Lower lobe of right lung (tissue), 2 donors: Measurements from ENCODE around the gene MRPL24. TPM values are rescaled to one million over a fixed set of nuclear protein-coding genes. Genes with fewer than 3 reads are reported as not detected.

Experiments
- ATAC-seq, 2 donors: fragments of 200-7000 bp; cut with Tn5 transposase; one replicate each; pipeline ENCODE4 v1.9.1; 2020 to 2022; ENCODE audit warnings: mild to moderate bottlenecking in 2 of 2, moderate library complexity in 2 of 2
- DNase-seq: peaks from one replicate; pipeline ENCODE4 v3.0.0-alpha.2; 2020
- H3K27ac ChIP-seq: fragments of 200-600 bp; one replicate; pipeline ENCODE4 v1.8.0; 2022
- H3K27me3 ChIP-seq: fragments of 200-600 bp; one replicate; pipeline ENCODE4 v1.8.0; 2022; ENCODE audit warnings: low read depth
- H3K36me3 ChIP-seq: fragments of 200-600 bp; one replicate; pipeline ENCODE4 v1.8.0; 2022; ENCODE audit warnings: mild to moderate bottlenecking
- H3K4me1 ChIP-seq: fragments of 200-600 bp; one replicate; pipeline ENCODE4 v1.8.0; 2022
- H3K4me3 ChIP-seq: fragments of 200-600 bp; one replicate; pipeline ENCODE4 v1.8.0; 2022; ENCODE audit warnings: mild to moderate bottlenecking
- H3K9me3 ChIP-seq: fragments of 200-600 bp; one replicate; pipeline ENCODE4 v1.8.0; 2022
- CTCF ChIP-seq: fragments of 200-600 bp; IDR thresholded peaks from one replicate; pipeline ENCODE4 v1.8.0; 2022; ENCODE audit warnings: antibody characterized with exemption, mild to moderate bottlenecking
- intact Hi-C: fragments of 100-400 bp; cut with DNase I; formaldehyde crosslinking; loops from one replicate; pipeline ENCODE4 v1.11.0; 2022
- total RNA-seq: library from RNA; stranded (reverse); fragmentation: NEBNext Ultra II Directional; extraction: Animal tissue kit (Norgen Biotek cat#: 25700); gene quantifications from one replicate; pipeline ENCODE4 v1.2.1, GENCODE V29; 2021
- donor health status: DM: no; HTN: yes; CAD: no; lungs with severe emphysema.

MRPL24 gene
- total RNA-seq, 1 donor from 2014 or later, result 43.7 TPM

GRCh38 chr1:156756355-156756754 lies 15.5 kb upstream of the MRPL24 start:
- Histone ChIP-seq H3K4me1 (peaks cover 11% of the 10 kb centered on the region), H3K27ac (no peak overlapping the region), H3K9me3 (no peaks in the 10 kb centered on the region), H3K4me3 (no peak overlapping the region), H3K27me3 (no peaks in the 10 kb centered on the region), H3K36me3 (peaks cover 3% of the 10 kb centered on the region)
- intact Hi-C loops, result no loop called here
- ATAC-seq (no peak), DNase-seq (no peak)
- no peak for TF ChIP-seq CTCF

GRCh38 chr1:156755527-156755950 lies 14.7 kb upstream of the MRPL24 start:
- no peak for TF ChIP-seq CTCF
- H3K4me1 ChIP-seq, result peaks cover 11% of the 10 kb centered on the region
- intact Hi-C loops, result no loop called here
- ATAC-seq, result no peak
- DNase-seq, result no peak
- H3K4me3 ChIP-seq, result no peak overlapping the region
- H3K27ac ChIP-seq, result no peak overlapping the region
- H3K27me3 ChIP-seq, result no peaks in the 10 kb centered on the region
- H3K36me3 ChIP-seq, result peaks cover 3% of the 10 kb centered on the region
- no peaks in the 10 kb centered on the region for H3K9me3 ChIP-seq

GRCh38 chr1:156754219-156754618 lies 13.3 kb upstream of the MRPL24 start:
- TF ChIP-seq CTCF, result no peak
- no peak overlapping the region for H3K4me3 ChIP-seq
- H3K9me3 ChIP-seq, result no peaks in the 10 kb centered on the region
- peaks cover 22% of the 10 kb centered on the region for H3K4me1 ChIP-seq
- H3K27ac ChIP-seq, result no peak overlapping the region
- H3K27me3 ChIP-seq, result no peaks in the 10 kb centered on the region
- ATAC-seq (no peak), DNase-seq (no peak)
- intact Hi-C loops, result no loop called here
- H3K36me3 ChIP-seq, result peaks cover 3% of the 10 kb centered on the region

GRCh38 chr1:156752843-156753482 lies 12.1 kb upstream of the MRPL24 start:
- Histone ChIP-seq H3K9me3 (no peaks in the 10 kb centered on the region), H3K27ac (peak overlapping the region; percentile 99), H3K4me1 (peaks cover 35% of the 10 kb centered on the region), H3K4me3 (peak overlapping the region; percentile 95), H3K36me3 (peaks cover 3% of the 10 kb centered on the region), H3K27me3 (no peaks in the 10 kb centered on the region)
- intact Hi-C loops, result no loop called here
- DNase-seq (peak; percentile 44), ATAC-seq (no peak)
- no peak for TF ChIP-seq CTCF

- Histone ChIP-seq H3K36me3 (peaks cover 3% of the 10 kb centered on the region), H3K4me3 (peak overlapping the region; percentile 95), H3K27me3 (no peaks in the 10 kb centered on the region), H3K9me3 (no peaks in the 10 kb centered on the region), H3K4me1 (peaks cover 42% of the 10 kb centered on the region), H3K27ac (peak overlapping the region; percentile 99)
- intact Hi-C loops, result no loop called here
- peak; percentile 98 for DNase-seq
- peak; percentile 82 to 92 for ATAC-seq
- TF ChIP-seq CTCF, result no peak
Measured at GRCh38 chr1:156751757-156752481, 11.0 kb upstream of the MRPL24 start.
